A673 (cell line): Measurements from ENCODE around the gene DPH3. TPM values are rescaled to one million over a fixed set of nuclear protein-coding genes. Genes with fewer than 3 reads are reported as not detected.

Experiments used
- BruUV-seq: library from RNA; stranded (reverse); fragments of 400-500 nt; replicated peaks from 2 replicates; lab custom pipeline; 2021; lab: Mats Ljungman, UMichigan
- CTCF ChIA-PET: fragments of 300-600 bp; sonication (Branson Sonifier 250); formaldehyde crosslinking; loops from one replicate; lab custom pipeline; 2022; ENCODE audit warnings: antibody characterized with exemption; lab: Charles Lee
- POLR2A ChIA-PET: fragments of 300-600 bp; sonication (Branson Sonifier 250); formaldehyde crosslinking; loops from one replicate; lab custom pipeline; 2022; ENCODE audit warnings: antibody characterized with exemption; ENCODE audit not compliant: low non-redundant PET; lab: Charles Lee
- DNase-seq: peaks from one replicate; pipeline ENCODE4 v3.0.0-alpha.2; 2015; ENCODE audit warnings: low spot score
- H3K27ac ChIP-seq: fragments of 200-600 bp; sonication (generic); 2 replicates; pipeline ENCODE4 v1.5.1; 2016; ENCODE audit warnings: mixed run types, low read depth, mild to moderate bottlenecking, mixed read lengths, antibody characterized with exemption, low read length; ENCODE audit not compliant: poor library complexity, severe bottlenecking
- H3K27me3 ChIP-seq: fragments of 200-600 bp; sonication (generic); replicated peaks from 2 replicates; pipeline ENCODE4 v1.6.1; 2017; ENCODE audit warnings: mixed run types, low read depth, mild to moderate bottlenecking, mixed read lengths, antibody characterized with exemption, low read length; ENCODE audit not compliant: insufficient read depth, poor library complexity
- H3K36me3 ChIP-seq: fragments of 200-600 bp; sonication (generic); 2 replicates; pipeline ENCODE4 v1.6.1; 2016; ENCODE audit warnings: mixed run types, mild to moderate bottlenecking, mixed read lengths, antibody characterized with exemption, low read length; ENCODE audit not compliant: insufficient read depth, poor library complexity, severe bottlenecking
- H3K4me1 ChIP-seq: fragments of 200-600 bp; sonication (generic); 2 replicates; pipeline ENCODE4 v1.6.1; 2017; ENCODE audit warnings: mixed run types, mild to moderate bottlenecking, mixed read lengths, antibody characterized with exemption, low read length; ENCODE audit not compliant: insufficient read depth, poor library complexity, severe bottlenecking
- H3K4me3 ChIP-seq: fragments of 200-600 bp; sonication (generic); 2 replicates; pipeline ENCODE4 v1.5.1; 2016; ENCODE audit warnings: low read depth, mixed run types, mild to moderate bottlenecking, mixed read lengths, low read length; ENCODE audit not compliant: poor library complexity, severe bottlenecking
- H3K9me3 ChIP-seq: fragments of 200-600 bp; sonication (generic); 2 replicates; pipeline ENCODE4 v1.6.1; 2016; ENCODE audit warnings: mixed run types, low read depth, mild to moderate bottlenecking, mixed read lengths, antibody characterized with exemption, low read length; ENCODE audit not compliant: poor library complexity, severe bottlenecking
- CTCF ChIP-seq: fragments of 300-800, 200-600 bp; sonication (generic); conservative IDR thresholded peaks from 2 replicates; pipeline ENCODE4 v1.5.1; 2017; ENCODE audit warnings: low read depth, mild to moderate bottlenecking, antibody characterized with exemption, low read length, moderate library complexity, mixed read lengths
- EZH2 ChIP-seq: fragments of 200-600 bp; sonication (generic); IDR thresholded peaks from 2 replicates; pipeline ENCODE4 v1.6.1; 2017; ENCODE audit warnings: borderline replicate concordance, low read depth, mild to moderate bottlenecking, mixed read lengths, antibody characterized with exemption, low read length; ENCODE audit not compliant: poor library complexity, severe bottlenecking
- intact Hi-C: fragments of 100-400 bp; cut with micrococcal nuclease; formaldehyde crosslinking; loops from one replicate; pipeline ENCODE4 v1.10.0; 2022; ENCODE audit not compliant: unreplicated experiment
- total RNA-seq: library from RNA; stranded (reverse); gene quantifications from 2 replicates; pipeline ENCODE4 v1.2.3, GENCODE V29; 2021

Gene DPH3
- total RNA-seq, 1 experiment from 2014 or later = 26.4 TPM

- Histone ChIP-seq H3K36me3 (no peaks in the 10 kb centered on the region), H3K9me3 (no peaks in the 10 kb centered on the region), H3K4me3 (no peak overlapping the region), H3K27me3 (no peaks in the 10 kb centered on the region), H3K4me1 (no peaks in the 10 kb centered on the region), H3K27ac (no peak overlapping the region)
- DNase-seq = no peak
- intact Hi-C loops = no loop called here
- BruUV-seq = no TSS peak
- CTCF ChIA-PET = no interaction called here
- TF ChIP-seq CTCF (no peak), EZH2 (no peak)
- POLR2A ChIA-PET = no interaction called here
Observed at GRCh38 chr3:16222547-16222946, 42.2 kb downstream of the DPH3 start.

- Histone ChIP-seq H3K9me3 (no peaks in the 10 kb centered on the region), H3K27me3 (no peaks in the 10 kb centered on the region), H3K4me1 (no peaks in the 10 kb centered on the region), H3K4me3 (no peak overlapping the region), H3K36me3 (no peaks in the 10 kb centered on the region), H3K27ac (no peak overlapping the region)
- POLR2A ChIA-PET = no interaction called here
- no peak for DNase-seq
- intact Hi-C loops = no loop called here
- CTCF ChIA-PET = no interaction called here
- no TSS peak for BruUV-seq
- TF ChIP-seq EZH2 (no peak), CTCF (no peak)
Observed at GRCh38 chr3:16221990-16222389, 42.8 kb downstream of the DPH3 start.

GRCh38 chr3:16219777-16220176 lies 45.0 kb downstream of the DPH3 start:
- TF ChIP-seq CTCF (no peak), EZH2 (no peak)
- DNase-seq = no peak
- intact Hi-C loops = no loop called here
- ChIA-PET POLR2A (no interaction called here), CTCF (no interaction called here)
- H3K27ac ChIP-seq = no peak overlapping the region
- no peaks in the 10 kb centered on the region for H3K27me3 ChIP-seq
- no peak overlapping the region for H3K4me3 ChIP-seq
- no peaks in the 10 kb centered on the region for H3K4me1 ChIP-seq
- no TSS peak for BruUV-seq
- H3K36me3 ChIP-seq = no peaks in the 10 kb centered on the region
- H3K9me3 ChIP-seq = no peaks in the 10 kb centered on the region
